ENCODE data around the gene ABRACL.

The ABRACL gene

DNA sequence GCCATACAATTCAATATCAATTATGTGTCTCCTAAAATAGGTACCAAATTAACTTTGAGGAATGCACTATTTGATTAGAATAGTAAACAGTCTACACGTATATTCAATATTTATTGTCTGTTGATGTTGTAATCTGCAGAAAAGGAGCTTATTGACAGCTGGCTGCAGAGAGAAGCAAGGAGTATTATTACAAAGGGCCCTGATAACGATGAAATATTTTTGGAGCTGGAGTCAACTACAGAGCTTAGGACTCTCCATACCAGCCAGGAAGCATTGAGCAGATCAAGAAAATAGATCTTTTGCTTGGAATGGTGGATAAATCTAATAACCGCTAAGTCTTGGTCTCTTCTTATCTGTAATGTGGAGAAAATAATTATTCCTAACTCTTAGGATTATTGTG is 25.5 kb downstream of the ABRACL start:
- no peak for DNase-seq (ENCODE audit: low read depth)

DNA sequence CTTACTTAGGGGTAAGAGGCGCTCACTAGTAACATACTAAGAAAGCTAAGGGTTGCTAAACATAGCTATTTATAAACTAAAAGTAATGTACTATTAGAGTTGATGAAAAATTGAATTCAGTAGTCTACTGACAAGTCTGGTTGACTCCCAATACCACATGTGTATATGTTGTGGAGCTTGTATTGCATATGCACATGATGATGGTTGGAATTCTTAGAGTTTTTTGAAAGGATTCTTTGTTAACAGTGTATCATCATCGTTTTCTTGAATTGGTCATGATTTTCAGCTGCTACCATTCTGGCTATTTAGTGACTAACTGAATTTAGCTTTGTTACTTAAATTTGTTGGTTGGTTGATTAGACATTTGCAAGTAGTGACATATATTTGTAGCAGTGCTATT is 27.2 kb downstream of the ABRACL start:
- DNase-seq (ENCODE audit: low read depth), result no peak

DNA sequence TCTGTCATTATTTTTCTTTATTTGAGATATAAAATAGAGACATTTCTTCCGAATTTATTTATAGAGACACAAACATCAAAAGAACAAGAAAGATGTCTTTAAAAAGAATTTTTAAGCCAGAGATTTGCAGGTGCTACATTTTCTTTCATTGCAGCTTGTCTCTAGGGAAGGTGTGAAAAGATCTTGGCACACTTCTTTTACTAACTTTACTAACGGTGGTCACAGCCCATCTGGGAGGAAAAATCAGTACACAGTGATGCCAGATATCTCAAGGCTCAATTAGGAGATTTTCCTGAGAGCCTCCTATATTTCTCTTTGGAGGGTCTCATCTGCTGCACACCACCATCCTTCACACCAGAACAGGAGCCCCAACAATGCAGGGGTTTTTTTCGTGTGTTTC is 29.5 kb downstream of the ABRACL start:
- DNase-seq (ENCODE audit: low read depth), result no peak

DNA sequence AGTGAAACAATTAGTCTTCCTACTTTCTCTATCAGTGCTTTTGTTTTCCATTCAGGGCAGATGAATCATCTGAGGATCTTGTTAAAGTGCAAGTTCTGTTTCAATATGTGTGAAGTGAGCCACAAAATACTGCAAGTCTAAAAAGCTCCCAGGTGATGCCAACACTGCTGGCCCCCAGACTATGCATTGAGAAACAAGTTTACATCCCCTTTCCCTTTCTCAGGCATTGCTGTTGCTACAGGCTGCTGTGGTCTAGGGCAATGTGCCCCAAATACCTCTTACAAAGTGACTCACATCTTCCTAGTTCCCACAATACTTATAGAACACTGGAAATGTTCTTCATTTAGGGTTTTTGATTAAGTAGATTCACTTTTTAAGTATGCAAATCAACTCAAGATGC is 31.8 kb downstream of the ABRACL start:
- no peak for DNase-seq (ENCODE audit: low read depth)

DNA sequence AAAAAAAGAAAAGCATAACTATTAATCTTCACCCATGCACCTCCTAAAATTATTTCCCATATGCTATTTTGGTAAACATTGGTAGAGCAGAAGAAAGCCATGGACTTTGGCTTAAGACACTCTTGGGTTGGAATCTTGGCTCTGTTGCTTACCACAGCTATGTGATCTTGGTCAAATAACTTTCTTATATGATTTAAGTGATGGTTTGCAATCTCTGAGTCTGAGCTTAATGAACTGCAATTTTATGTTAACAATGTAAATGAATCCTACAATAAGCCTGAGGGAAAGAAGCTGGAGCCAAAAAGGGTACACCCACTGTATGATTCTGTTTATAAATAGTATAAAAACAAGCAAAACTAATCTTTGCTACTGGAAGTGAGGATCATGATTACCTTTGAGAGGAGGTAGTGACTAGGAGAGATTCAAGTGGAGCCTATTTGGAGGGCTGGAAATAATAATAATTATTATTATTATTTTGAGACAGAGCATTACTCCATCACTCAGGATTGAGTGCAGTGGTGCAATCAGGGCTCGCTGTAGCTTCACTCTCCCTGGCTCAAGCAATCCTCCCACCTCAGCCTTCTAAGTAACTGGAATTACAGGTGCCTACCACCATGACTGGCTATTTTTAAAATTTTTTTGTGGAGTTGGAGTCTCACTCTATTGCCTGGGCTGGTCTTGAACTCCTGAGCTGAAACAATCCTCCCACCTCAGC is 34.5 kb downstream of the ABRACL start:
- no peak for DNase-seq (ENCODE audit: low read depth)

DNA sequence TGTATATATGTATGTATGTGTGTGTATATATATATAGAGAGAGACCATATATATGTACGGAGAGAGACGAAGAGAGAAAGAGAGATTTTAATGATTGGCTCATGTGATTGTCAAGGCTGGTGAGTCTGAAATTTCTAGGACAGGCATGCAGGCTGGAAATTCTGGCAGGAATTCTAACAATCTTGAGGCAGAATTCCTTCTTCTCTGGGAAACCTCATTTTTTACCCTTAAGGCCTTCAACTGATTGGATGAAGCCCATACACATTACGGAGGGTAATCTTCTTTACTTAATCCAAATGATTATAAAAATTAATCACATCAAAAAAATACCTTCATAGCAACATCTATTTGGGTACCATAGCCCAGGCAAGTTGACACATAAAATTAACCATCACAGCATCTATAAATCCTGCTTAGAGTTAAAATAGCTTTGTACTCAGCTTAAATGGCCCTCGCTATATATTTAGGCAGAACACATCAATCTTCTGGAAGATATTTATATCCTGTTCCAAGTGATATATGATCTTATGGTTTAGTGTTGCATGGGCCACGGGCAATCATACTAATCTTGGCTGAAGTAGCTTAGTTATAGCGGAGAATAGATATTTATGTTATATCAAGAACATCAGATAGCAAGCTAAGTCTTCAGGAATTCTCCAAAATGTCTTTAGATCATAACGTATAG is 36.6 kb downstream of the ABRACL start:
- DNase-seq (ENCODE audit: low read depth), result no peak

DNA sequence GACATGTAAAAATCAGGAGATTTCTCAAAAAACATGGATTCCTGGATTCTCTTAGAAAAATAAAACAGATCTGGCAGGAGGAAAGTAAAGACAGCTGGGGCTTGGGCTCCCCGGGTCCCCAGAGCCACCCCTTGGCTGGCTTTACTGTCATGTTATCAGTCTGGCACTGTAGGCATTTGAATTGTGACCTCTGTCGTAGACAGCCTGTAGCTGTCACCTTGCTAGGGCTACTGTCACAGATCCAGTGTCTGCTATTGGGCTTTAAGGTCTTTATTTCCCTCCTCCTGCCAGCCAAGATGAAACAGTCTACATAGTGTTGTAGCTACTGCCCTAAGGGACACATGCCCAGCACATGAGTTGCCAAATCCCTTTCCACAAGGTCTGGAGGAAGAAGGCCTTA is 37.5 kb downstream of the ABRACL start:
- DNase-seq (ENCODE audit: low read depth), result no peak

DNA sequence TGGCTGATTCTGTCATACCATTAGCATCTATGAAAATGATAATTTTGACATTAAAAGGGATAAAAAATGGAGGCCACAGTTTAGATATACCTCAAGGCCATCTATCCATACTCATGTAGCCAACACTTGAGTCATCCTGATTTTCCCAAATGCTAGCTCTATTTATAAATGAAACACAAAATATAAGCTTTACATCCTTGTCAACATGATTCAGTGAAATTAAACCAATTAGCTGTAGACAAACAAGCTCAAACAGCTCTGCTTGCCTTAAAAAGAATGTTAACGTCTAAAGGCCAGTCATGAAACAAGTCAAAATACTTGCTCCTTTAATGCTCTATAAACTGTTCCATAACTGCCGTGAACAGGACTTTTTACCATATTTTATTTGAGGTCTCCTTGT is 40.3 kb downstream of the ABRACL start:
- no peak for DNase-seq (ENCODE audit: low read depth)

DNA sequence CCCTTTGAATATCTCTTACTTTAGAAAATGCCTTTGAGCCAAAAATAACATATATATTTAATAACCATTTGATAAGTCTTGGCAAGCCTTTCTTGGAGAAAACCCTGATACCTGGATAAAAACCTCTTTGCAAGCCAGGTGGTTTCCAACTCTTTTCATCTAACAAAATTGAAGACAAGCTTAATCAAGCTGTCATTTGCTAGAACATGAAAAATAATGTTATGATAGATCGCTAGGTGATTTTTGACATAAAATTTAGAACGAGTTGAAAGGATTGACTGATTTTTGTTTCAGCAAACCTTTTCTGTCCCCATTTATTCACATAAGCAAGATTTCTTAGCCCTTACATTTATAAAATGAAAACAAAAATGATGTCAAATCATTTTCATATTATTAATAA is 44.6 kb downstream of the ABRACL start:
- DNase-seq (ENCODE audit: low read depth), result no peak

DNA sequence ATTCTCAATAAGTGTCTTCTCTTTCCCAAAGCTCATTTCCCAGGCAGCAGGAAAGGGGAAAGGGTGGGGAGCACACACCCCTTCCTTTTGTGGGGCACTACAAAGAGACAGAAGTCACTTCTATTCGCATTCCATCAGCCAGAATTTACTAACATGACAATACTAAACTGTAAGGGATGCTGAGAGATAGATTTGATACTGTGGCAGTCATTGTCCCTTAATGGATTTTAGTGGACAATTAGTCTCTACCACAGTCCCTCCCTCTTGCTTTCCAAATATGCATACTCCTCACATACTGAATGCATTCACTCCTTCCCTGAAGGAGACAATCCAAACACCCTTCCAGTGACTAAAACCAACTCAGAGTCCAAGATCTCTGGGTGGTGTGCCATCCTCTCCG is 50.5 kb downstream of the ABRACL start:
- no peak for DNase-seq (ENCODE audit: low read depth)

DNA sequence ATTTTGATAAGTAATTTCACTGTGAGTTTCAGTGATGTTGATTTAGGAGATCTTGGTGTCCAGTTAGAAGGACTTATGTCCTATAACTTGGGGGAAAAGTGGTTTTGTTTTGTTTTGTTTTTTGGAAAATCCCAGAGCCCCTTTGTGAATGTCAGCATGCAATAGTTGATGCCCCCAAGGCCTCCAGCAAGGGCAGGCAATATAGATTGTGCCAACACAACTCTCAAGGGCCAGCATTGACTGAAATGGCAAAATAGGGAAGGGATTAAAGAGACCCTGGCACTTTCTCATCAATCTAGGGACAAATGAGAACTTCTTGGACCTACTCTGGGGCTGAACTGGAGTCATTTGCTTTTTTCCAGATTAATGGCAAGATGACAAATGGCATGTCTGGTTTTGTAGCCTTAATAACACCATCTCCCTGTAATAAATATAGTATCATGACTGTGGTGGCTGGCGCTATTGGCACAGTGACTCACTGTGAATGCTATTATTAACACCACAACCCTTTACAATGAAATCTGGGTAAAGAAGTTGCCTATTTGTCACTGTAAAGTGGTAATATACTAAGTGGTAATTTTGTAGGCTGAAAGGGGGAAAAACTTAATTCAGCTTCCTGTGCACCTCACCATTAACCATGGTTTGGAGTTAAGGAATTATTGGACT is 51.8 kb downstream of the ABRACL start:
- DNase-seq (ENCODE audit: low read depth), result no peak

DNA sequence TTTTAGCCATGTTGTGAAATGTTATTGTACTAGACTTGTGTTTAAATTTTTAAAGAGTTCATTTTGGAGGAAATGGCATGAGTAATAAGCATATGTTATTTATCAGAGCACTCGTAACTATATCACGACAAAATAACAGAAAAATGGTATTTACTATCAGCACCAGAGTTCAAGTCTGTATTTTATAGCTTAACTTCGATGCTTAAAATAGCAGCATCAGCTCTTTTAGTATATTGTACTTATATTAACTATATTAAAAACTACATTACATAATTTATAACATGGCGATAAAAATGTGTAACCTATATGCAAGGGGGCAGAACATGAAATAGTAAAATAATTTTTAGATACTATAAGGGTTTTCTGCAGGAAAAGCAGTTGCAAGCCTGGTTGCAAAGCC is 52.9 kb downstream of the ABRACL start:
- DNase-seq (ENCODE audit: low read depth), result no peak

DNA sequence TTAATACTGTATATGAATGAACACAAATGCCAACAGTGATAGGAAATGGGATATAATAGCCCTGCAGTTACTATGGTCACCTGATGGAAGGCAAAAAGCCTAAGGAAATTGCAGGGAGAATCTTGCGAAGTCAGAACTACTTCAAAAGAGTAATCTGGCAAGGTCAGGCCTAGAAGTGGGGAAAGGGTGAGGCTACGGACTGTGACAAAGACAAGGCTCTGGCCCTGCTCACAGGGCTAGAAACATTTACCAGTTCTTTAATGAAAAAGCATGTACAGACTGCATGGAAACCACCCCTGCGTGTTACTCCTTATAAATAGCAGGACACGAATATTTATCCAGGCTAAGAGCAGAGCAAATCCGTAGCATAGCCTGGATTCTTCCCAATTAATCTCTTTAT is 53.8 kb downstream of the ABRACL start:
- DNase-seq (ENCODE audit: low read depth), result no peak

DNA sequence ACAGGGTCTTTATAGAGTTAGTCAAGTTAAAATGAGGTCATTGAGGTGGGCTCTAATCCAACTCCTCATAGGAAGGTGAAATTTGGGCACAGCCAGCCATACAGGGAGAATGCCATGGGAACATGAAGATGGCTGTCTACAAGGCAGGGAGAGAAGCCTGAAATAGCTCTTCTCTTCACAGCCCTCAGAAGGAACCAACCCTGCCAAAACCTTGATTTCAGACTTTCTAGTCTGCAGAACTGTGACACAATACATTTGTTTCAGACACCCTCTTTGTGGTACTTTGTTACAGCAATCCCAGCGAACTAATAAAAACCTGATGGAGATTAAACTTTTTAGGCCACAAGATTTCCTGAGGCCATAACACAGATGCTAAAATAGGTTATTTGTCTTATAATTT is 63.3 kb downstream of the ABRACL start:
- no peak for DNase-seq (ENCODE audit: low read depth)

Measured in stimulated activated CD8-positive, alpha-beta memory T cell treated with anti-CD3 and anti-CD28 coated beads, Interleukin-12 subunit alpha, Interleukin-12 subunit beta, amount 100 ng/mL, for 4 hours (primary cell).